Vagina (tissue), 2 donors: ENCODE results near the gene PKD1L1.

Experiments used
- POLR2A ChIP-seq, 2 donors: fragments of 450-650 bp; IDR thresholded peaks; one replicate each; pipeline ENCODE4 v1.6.1; 2017; ENCODE audit warnings: antibody characterized with exemption in 2 of 2, mild to moderate bottlenecking in 2 of 2, moderate library complexity in 2 of 2
- POLR2AphosphoS5 ChIP-seq, 2 donors: sonication (generic); formaldehyde crosslinking; IDR thresholded peaks; one replicate each; pipeline ENCODE4 v1.9.0; 2017; ENCODE audit warnings: antibody characterized with exemption in 2 of 2, mild to moderate bottlenecking in 2 of 2, low read depth in 1 of 2; ENCODE audit not compliant: insufficient read depth in 1 of 2

- TF ChIP-seq POLR2A (IDR thresholded peaks at IDR 0.05) (no peak), POLR2AphosphoS5 (IDR thresholded peaks at IDR 0.05; ENCODE audit: insufficient read depth in 1 of 2, low read depth in 1 of 2) (no peak)
Observed at GRCh38 chr7:47762207-47762606, 186.1 kb downstream of the PKD1L1 start.
